OCI-LY3 (cell line): ENCODE data around the gene FABP6.

Experiments used
- H2AFZ ChIP-seq: fragments of 200-600, 300-600 bp; shearing (Covaris generic); 2 replicates; pipeline ENCODE4 v1.6.0; 2014; ENCODE audit warnings: antibody characterized with exemption, low read depth, low read length
- H3K27ac ChIP-seq: fragments of 200-600, 300-600 bp; sonication (generic); 2 replicates; pipeline ENCODE4 v1.5.1; 2014; ENCODE audit warnings: mild to moderate bottlenecking, low read length, moderate library complexity, mixed read lengths
- H3K27me3 ChIP-seq: fragments of 200-600, 300-600 bp; sonication (generic); 2 replicates; pipeline ENCODE4 v1.6.1; 2014; ENCODE audit warnings: low read depth, low read length, mixed read lengths
- H3K36me3 ChIP-seq: fragments of 200-600, 300-600 bp; sonication (generic); replicated peaks from 2 replicates; pipeline ENCODE3; 2014; ENCODE audit warnings: low read depth, low read length, mixed read lengths
- H3K4me1 ChIP-seq: fragments of 300-600, 200-600 bp; sonication (generic); 2 replicates; pipeline ENCODE4 v1.6.1; 2014; ENCODE audit warnings: low read length, mixed read lengths
- H3K4me2 ChIP-seq: fragments of 200-600, 300-600 bp; sonication (generic); 2 replicates; pipeline ENCODE4 v1.6.1; 2014; ENCODE audit warnings: low read length, mixed read lengths
- H3K4me3 ChIP-seq: fragments of 300-600, 200-600 bp; sonication (generic); 2 replicates; pipeline ENCODE4 v1.5.1; 2014; ENCODE audit warnings: antibody characterized with exemption, mild to moderate bottlenecking, low read length, moderate library complexity
- H3K79me2 ChIP-seq: fragments of 300-600, 200-600 bp; shearing (Covaris generic); 2 replicates; pipeline ENCODE4 v1.6.1; 2014; ENCODE audit warnings: mild to moderate bottlenecking, low read length, mixed read lengths
- H3K9ac ChIP-seq: fragments of 300-600, 200-600 bp; shearing (Covaris generic); 2 replicates; pipeline ENCODE4 v1.6.0; 2014; ENCODE audit warnings: mild to moderate bottlenecking, low read length, moderate library complexity
- H3K9me3 ChIP-seq: fragments of 200-600, 300-600 bp; shearing (Covaris generic); 2 replicates; pipeline ENCODE4 v1.6.1; 2014; ENCODE audit warnings: low read length, mixed read lengths; ENCODE audit not compliant: insufficient read depth
- H4K20me1 ChIP-seq: fragments of 200-600, 300-600 bp; sonication (generic); 2 replicates; pipeline ENCODE4 v1.6.1; 2016; ENCODE audit warnings: low read length, mixed read lengths; ENCODE audit not compliant: insufficient read depth
- CTCF ChIP-seq: fragments of 200-600, 300-600 bp; sonication (generic); IDR thresholded peaks from 2 replicates; pipeline ENCODE4 v1.5.1; 2014; ENCODE audit warnings: antibody characterized with exemption, low read length, low read depth
- EZH2phosphoT487 ChIP-seq: fragments of 200-600 bp; shearing (Covaris generic); IDR thresholded peaks from 2 replicates; pipeline ENCODE4 v1.6.1; 2018; ENCODE audit warnings: antibody characterized with exemption, mixed run types, low read depth

Gene FABP6

GRCh38 chr5:160259341-160259740, 30.0 kb downstream of the FABP6 start:
- Histone ChIP-seq H3K9ac (no peak overlapping the region), H3K4me1 (peaks cover 18% of the 10 kb centered on the region), H3K4me2 (no peak overlapping the region), H3K79me2 (no peaks in the 10 kb centered on the region), H3K9me3 (no peaks in the 10 kb centered on the region), H4K20me1 (no peaks in the 10 kb centered on the region), H3K36me3 (no peaks in the 10 kb centered on the region), H3K4me3 (no peak overlapping the region), H3K27ac (no peak overlapping the region), H3K27me3 (no peaks in the 10 kb centered on the region), H2AFZ (no peak overlapping the region)
- TF ChIP-seq CTCF = no peak
- TF ChIP-seq EZH2phosphoT487 = no peak

GRCh38 chr5:160260006-160260775, 30.9 kb downstream of the FABP6 start:
- Histone ChIP-seq H2AFZ (no peak overlapping the region), H3K4me2 (no peak overlapping the region), H4K20me1 (no peaks in the 10 kb centered on the region), H3K27me3 (no peaks in the 10 kb centered on the region), H3K27ac (no peak overlapping the region), H3K4me3 (no peak overlapping the region), H3K79me2 (no peaks in the 10 kb centered on the region), H3K9me3 (no peaks in the 10 kb centered on the region), H3K9ac (no peak overlapping the region), H3K36me3 (no peaks in the 10 kb centered on the region), H3K4me1 (peaks cover 18% of the 10 kb centered on the region)
- TF ChIP-seq CTCF (no peak), EZH2phosphoT487 (no peak)

- Histone ChIP-seq H3K4me2 (no peak overlapping the region), H2AFZ (no peak overlapping the region), H3K4me1 (peaks cover 18% of the 10 kb centered on the region), H3K27me3 (no peaks in the 10 kb centered on the region), H3K79me2 (no peaks in the 10 kb centered on the region), H4K20me1 (no peaks in the 10 kb centered on the region), H3K9me3 (no peaks in the 10 kb centered on the region), H3K27ac (no peak overlapping the region), H3K9ac (no peak overlapping the region), H3K4me3 (no peak overlapping the region), H3K36me3 (no peaks in the 10 kb centered on the region)
- TF ChIP-seq EZH2phosphoT487 (no peak), CTCF (no peak)
Measured at GRCh38 chr5:160260881-160261815, 31.8 kb downstream of the FABP6 start.
